OCI-LY3 (cell line): ENCODE data around the gene RINL.

Source experiments
- CTCF ChIP-seq: fragments of 200-600, 300-600 bp; sonication (generic); IDR thresholded peaks from 2 replicates; pipeline ENCODE4 v1.5.1; 2014; ENCODE audit warnings: antibody characterized with exemption, low read length, low read depth
- EZH2phosphoT487 ChIP-seq: fragments of 200-600 bp; shearing (Covaris generic); IDR thresholded peaks from 2 replicates; pipeline ENCODE4 v1.6.1; 2018; ENCODE audit warnings: antibody characterized with exemption, mixed run types, low read depth

- TF ChIP-seq CTCF, result no peak
- no peak for TF ChIP-seq EZH2phosphoT487
Observed at GRCh38 chr19:38831142-38831605, 46.9 kb downstream of the RINL start.
